GM12864 (cell line): ENCODE data around the gene GALK1.
"Not testable (repeated sequence)": the region's sequence is repeated elsewhere in the genome, so short reads cannot be mapped to it uniquely, and the experiment has no call there.

Experiments
- DNase-seq: peaks from one replicate; pipeline ENCODE4 v3.0.0-alpha.2; 2011; ENCODE audit warnings: low read depth
- H3K4me3 ChIP-seq: 2 replicates; pipeline ENCODE4 v1.5.1; 2011; ENCODE audit warnings: mild to moderate bottlenecking, low read depth, low read length, control low read depth
- CTCF ChIP-seq: IDR thresholded peaks from 2 replicates; pipeline ENCODE4 v1.5.1; 2011; ENCODE audit warnings: low read depth, mild to moderate bottlenecking, moderate library complexity, low read length, control low read depth, inconsistent platforms; ENCODE audit errors: missing control alignments

GALK1 gene

DNA sequence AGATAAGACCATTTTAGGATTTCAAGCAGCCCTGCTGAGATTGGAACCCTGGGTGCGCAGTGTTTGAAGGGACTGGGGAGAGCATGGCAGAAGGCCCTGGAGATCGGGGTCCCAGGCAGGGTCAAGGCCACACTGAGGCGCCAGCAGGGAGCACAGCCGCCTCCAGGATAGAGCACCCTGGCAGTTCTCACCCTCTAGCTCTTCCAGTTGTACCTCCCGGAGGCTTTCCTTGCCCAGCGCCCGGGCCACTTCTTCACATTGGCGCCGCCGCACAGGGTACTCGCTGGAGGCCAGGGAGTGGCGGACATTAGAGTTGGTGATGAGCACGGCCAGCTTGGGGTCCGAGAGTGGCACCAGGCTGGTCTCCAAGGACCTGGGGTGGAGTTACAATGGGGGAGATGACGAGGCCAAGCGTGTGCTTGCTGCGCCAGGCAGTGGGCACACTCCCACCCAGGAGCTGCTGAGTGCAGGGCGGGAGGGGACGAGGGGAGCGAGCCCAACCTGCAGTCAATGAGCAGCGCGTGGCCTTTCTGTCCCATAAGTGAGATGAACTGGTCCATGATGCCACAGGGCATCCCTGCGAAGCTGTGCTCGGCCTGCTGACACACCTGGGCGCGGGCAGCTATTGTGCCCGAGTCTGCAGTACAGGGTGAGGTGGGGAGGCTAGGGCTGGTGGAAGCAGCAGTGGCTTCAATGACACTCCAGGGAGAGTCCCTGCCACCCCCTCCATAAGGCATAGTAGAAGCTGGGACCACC is 2.3 kb downstream of the GALK1 start:
- H3K4me3 ChIP-seq: no peak overlapping the region
- TF ChIP-seq CTCF: no peak
- DNase-seq: no peak

- not testable (repeated sequence) for DNase-seq, H3K4me3 ChIP-seq
These were observed 4.9 kb downstream of the GALK1 start for GRCh38 chr17:75759978-75760640.

- DNase-seq: no peak
- H3K4me3 ChIP-seq: no peak overlapping the region
- no peak for TF ChIP-seq CTCF
These were observed 5.5 kb downstream of the GALK1 start for GRCh38 chr17:75759457-75759856.

GRCh38 chr17:75758131-75758905 is 6.7 kb downstream of the GALK1 start:
- no peak for DNase-seq
- no peak overlapping the region for H3K4me3 ChIP-seq
- TF ChIP-seq CTCF: no peak

- no peak for TF ChIP-seq CTCF
- DNase-seq: no peak
- no peak overlapping the region for H3K4me3 ChIP-seq
These were observed 7.8 kb downstream of the GALK1 start for GRCh38 chr17:75757086-75757681.

DNA sequence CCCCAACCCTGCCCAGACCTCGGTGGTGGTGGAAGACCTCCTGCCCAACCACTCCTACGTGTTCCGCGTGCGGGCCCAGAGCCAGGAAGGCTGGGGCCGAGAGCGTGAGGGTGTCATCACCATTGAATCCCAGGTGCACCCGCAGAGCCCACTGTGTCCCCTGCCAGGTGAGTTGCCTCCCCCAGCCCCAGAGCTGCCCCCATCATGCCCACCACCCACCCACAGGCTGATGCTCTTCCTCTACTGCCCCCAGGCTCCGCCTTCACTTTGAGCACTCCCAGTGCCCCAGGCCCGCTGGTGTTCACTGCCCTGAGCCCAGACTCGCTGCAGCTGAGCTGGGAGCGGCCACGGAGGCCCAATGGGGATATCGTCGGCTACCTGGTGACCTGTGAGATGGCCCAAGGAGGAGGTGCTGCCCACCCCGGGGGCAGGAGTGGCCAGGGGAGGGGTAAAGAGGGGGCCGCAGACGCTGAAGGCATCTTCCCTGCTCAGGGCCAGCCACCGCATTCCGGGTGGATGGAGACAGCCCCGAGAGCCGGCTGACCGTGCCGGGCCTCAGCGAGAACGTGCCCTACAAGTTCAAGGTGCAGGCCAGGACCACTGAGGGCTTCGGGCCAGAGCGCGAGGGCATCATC is 8.4 kb downstream of the GALK1 start:
- no peak overlapping the region for H3K4me3 ChIP-seq
- no peak for TF ChIP-seq CTCF
- no peak for DNase-seq
